H1 (cell line): ENCODE results near the gene KLHL24. TPM values are rescaled to one million over a fixed set of nuclear protein-coding genes. Genes with fewer than 3 reads are reported as not detected.
A peak's percentile ranks its signal among the peaks of the same experiment; 100 is the strongest.

Experiments used
- CTCF ChIA-PET: fragments of 300-600 bp; sonication (Branson Sonifier 250); formaldehyde crosslinking; loops from one replicate; lab custom pipeline; 2021; ENCODE audit not compliant: partially characterized antibody; lab: Charles Lee
- POLR2A ChIA-PET: fragments of 300-600 bp; sonication (Branson Sonifier 250); formaldehyde crosslinking; loops from one replicate; lab custom pipeline; 2021; ENCODE audit warnings: inconsistent platforms; ENCODE audit not compliant: partially characterized antibody; lab: Charles Lee
- DNase-seq, 2 experiments: peaks; one replicate each; pipeline versions ENCODE4 v3.0.0 to v3.0.0-alpha.2; 2010 to 2022; ENCODE audit warnings: low spot score in 2 of 2, low read depth in 1 of 2, mixed read lengths in 1 of 2
- FAIRE-seq: peaks from 2 replicates; lab custom pipeline; 2011; peaks lifted over from hg19 to GRCh38; lab: Jason Lieb, UNC
- H2AFZ ChIP-seq: 2 replicates; pipeline ENCODE4 v1.8.1; 2012; ENCODE audit warnings: low read length, inconsistent platforms
- H2AK5ac ChIP-seq: 2 replicates; pipeline ENCODE4 v1.6.1; 2013; ENCODE audit warnings: low read depth, low read length
- H2BK120ac ChIP-seq: replicated peaks from 2 replicates; pipeline ENCODE3; 2013; ENCODE audit warnings: low read depth, low read length, inconsistent platforms
- H2BK12ac ChIP-seq: 2 replicates; pipeline ENCODE4 v1.6.1; 2013; ENCODE audit warnings: low read depth, low read length
- H2BK15ac ChIP-seq: 2 replicates; pipeline ENCODE4 v1.6.1; 2013; ENCODE audit warnings: low read length
- H2BK20ac ChIP-seq: 2 replicates; pipeline ENCODE4 v1.6.1; 2013; ENCODE audit warnings: low read length
- H2BK5ac ChIP-seq: 2 replicates; pipeline ENCODE4 v1.6.1; 2013; ENCODE audit warnings: low read depth, low read length
- H3K14ac ChIP-seq: 2 replicates; pipeline ENCODE4 v1.6.1; 2013; ENCODE audit warnings: inconsistent platforms; ENCODE audit not compliant: insufficient read length
- H3K18ac ChIP-seq: 2 replicates; pipeline ENCODE4 v1.6.1; 2013; ENCODE audit warnings: low read length; ENCODE audit errors: extremely low read depth
- H3K23ac ChIP-seq: 2 replicates; pipeline ENCODE4 v1.6.1; 2013; ENCODE audit warnings: inconsistent platforms; ENCODE audit not compliant: insufficient read length
- H3K23me2 ChIP-seq: 2 replicates; pipeline ENCODE4 v1.6.1; 2013; ENCODE audit warnings: low read depth, low read length
- H3K27ac ChIP-seq: 2 replicates; pipeline ENCODE4 v1.6.1; 2011; ENCODE audit warnings: low read depth, low read length, inconsistent platforms
- H3K27me3 ChIP-seq, 4 experiments: replicated peaks in 1 of 4; 1 replicate in 1 of 4; 2 replicates in 3 of 4; pipeline versions ENCODE4 v1.6.1 to v1.8.1; 2011 to 2013; ENCODE audit warnings: low read length in 3 of 4, mild to moderate bottlenecking in 3 of 4, inconsistent platforms in 2 of 4, mixed read lengths in 2 of 4, moderate library complexity in 1 of 4; ENCODE audit not compliant: control insufficient read depth in 3 of 4, insufficient read depth in 3 of 4; ENCODE audit errors: extremely low read depth in 1 of 4
- H3K36me3 ChIP-seq, 4 experiments: 2 replicates each; pipeline versions ENCODE4 v1.6.1 to v1.8.1; 2011 to 2013; ENCODE audit warnings: mild to moderate bottlenecking in 4 of 4, low read length in 3 of 4, moderate library complexity in 2 of 4, control low read depth in 1 of 4, inconsistent platforms in 1 of 4; ENCODE audit not compliant: insufficient read depth in 4 of 4, control insufficient read depth in 2 of 4
- H3K4ac ChIP-seq: replicated peaks from 2 replicates; pipeline ENCODE3; 2013; ENCODE audit warnings: low read length, low read depth, mixed read lengths, inconsistent platforms; ENCODE audit not compliant: insufficient read length
- H3K4me1 ChIP-seq, 4 experiments: replicated peaks in 1 of 4; 1 replicate in 1 of 4; 2 replicates in 3 of 4; pipeline versions ENCODE4 v1.6.1 to v1.8.1; 2011 to 2013; ENCODE audit warnings: low read length in 3 of 4, inconsistent platforms in 2 of 4, mixed read lengths in 1 of 4; ENCODE audit not compliant: insufficient read depth in 4 of 4, control insufficient read depth in 3 of 4
- H3K4me2 ChIP-seq, 2 experiments: 2 replicates each; pipeline versions ENCODE4 v1.6.1 to v1.8.1; 2011 to 2013; ENCODE audit warnings: low read depth in 2 of 2, low read length in 2 of 2, control low read depth in 1 of 2, inconsistent platforms in 1 of 2, mild to moderate bottlenecking in 1 of 2; ENCODE audit not compliant: insufficient read depth in 1 of 2
- H3K4me3 ChIP-seq, 4 experiments: fragments of 200-600, 300-600 bp in 1 of 4; sonication (generic), shearing (Covaris generic), sonication (Bioruptor Twin) in 1 of 4; 2 replicates each; pipeline versions ENCODE4 v1.5.1 to v1.8.1; 2011 to 2016; ENCODE audit warnings: low read length in 4 of 4, low read depth in 3 of 4, control low read depth in 2 of 4, inconsistent platforms in 2 of 4, mild to moderate bottlenecking in 2 of 4, mixed read lengths in 1 of 4, moderate library complexity in 1 of 4; ENCODE audit not compliant: insufficient read depth in 2 of 4; ENCODE audit errors: extremely low read depth in 1 of 4
- H3K56ac ChIP-seq: replicated peaks from 2 replicates; pipeline ENCODE3; 2013; ENCODE audit warnings: low read depth, mild to moderate bottlenecking, mixed read lengths, low read length, inconsistent platforms; ENCODE audit not compliant: insufficient read length
- H3K79me1 ChIP-seq: 2 replicates; pipeline ENCODE4 v1.6.1; 2013; ENCODE audit warnings: low read depth, low read length, control low read depth
- H3K79me2 ChIP-seq, 2 experiments: 2 replicates each; pipeline versions ENCODE4 v1.6.1 to v1.8.1; 2012 to 2013; ENCODE audit warnings: low read length in 2 of 2, mild to moderate bottlenecking in 2 of 2, inconsistent platforms in 1 of 2; ENCODE audit not compliant: insufficient read depth in 2 of 2, control insufficient read depth in 1 of 2
- H3K9ac ChIP-seq, 4 experiments: replicated peaks in 1 of 4; 1 replicate in 1 of 4; 2 replicates in 3 of 4; pipeline versions ENCODE4 v1.6.1 to v1.8.1; 2011 to 2013; ENCODE audit warnings: low read depth in 3 of 4, low read length in 3 of 4, control low read depth in 2 of 4, mild to moderate bottlenecking in 2 of 4, moderate library complexity in 2 of 4, inconsistent platforms in 1 of 4; ENCODE audit errors: extremely low read depth in 1 of 4
- H3K9me3 ChIP-seq, 2 experiments: 2 replicates each; pipeline versions ENCODE4 v1.6.1 to v1.8.1; 2012 to 2013; ENCODE audit warnings: mild to moderate bottlenecking in 2 of 2, moderate library complexity in 2 of 2, control low read depth in 1 of 2, inconsistent platforms in 1 of 2, low read depth in 1 of 2, low read length in 1 of 2, mixed read lengths in 1 of 2; ENCODE audit not compliant: insufficient read depth in 2 of 2
- H4K20me1 ChIP-seq, 2 experiments: replicated peaks in 1 of 2; 2 replicates each; pipeline versions ENCODE3 to v1.8.1; 2011 to 2013; ENCODE audit warnings: inconsistent platforms in 2 of 2, low read length in 2 of 2, mild to moderate bottlenecking in 1 of 2; ENCODE audit not compliant: insufficient read depth in 2 of 2, control insufficient read depth in 1 of 2
- H4K5ac ChIP-seq: 2 replicates; pipeline ENCODE4 v1.6.1; 2013; ENCODE audit warnings: low read length, low read depth, mixed read lengths, inconsistent platforms; ENCODE audit not compliant: insufficient read length
- H4K8ac ChIP-seq: 2 replicates; pipeline ENCODE4 v1.8.0; 2013; ENCODE audit warnings: mild to moderate bottlenecking, moderate library complexity, low read length, inconsistent platforms; ENCODE audit not compliant: insufficient read depth; ENCODE audit errors: extremely low read depth
- H4K91ac ChIP-seq: replicated peaks from 2 replicates; pipeline ENCODE3; 2013; ENCODE audit warnings: low read length, mixed read lengths, inconsistent platforms; ENCODE audit not compliant: insufficient read length
- ASH2L ChIP-seq: fragments of 200-600, 300-600 bp; sonication (generic); IDR thresholded peaks from one replicate; pipeline ENCODE4 v1.7.1; 2017; ENCODE audit warnings: low read length
- CBX5 ChIP-seq: fragments of 300-800, 300-1000 bp; sonication (generic); IDR thresholded peaks from 2 replicates; pipeline ENCODE4 v1.7.1; 2016; ENCODE audit warnings: antibody characterized with exemption, low read length, low read depth
- EGR1 ChIP-seq: IDR thresholded peaks from 2 replicates; pipeline ENCODE4 v1.6.1; 2011; ENCODE audit warnings: low read depth, low read length, borderline replicate concordance
- EP300 ChIP-seq, 2 experiments: IDR thresholded peaks; 1 replicate in 1 of 2; 2 replicates in 1 of 2; pipeline ENCODE4 v1.6.1; 2011 to 2012; ENCODE audit warnings: low read depth in 2 of 2, low read length in 2 of 2, mild to moderate bottlenecking in 2 of 2, borderline replicate concordance in 1 of 2, inconsistent platforms in 1 of 2, moderate library complexity in 1 of 2
- EZH2 ChIP-seq: fragments of 200-600 bp; sonication (generic); IDR thresholded peaks from 2 replicates; pipeline ENCODE4 v1.7.1; 2012; ENCODE audit warnings: low read depth, mild to moderate bottlenecking, moderate library complexity, low read length, inconsistent platforms; ENCODE audit not compliant: severe bottlenecking
- HDAC2 ChIP-seq, 2 experiments: fragments of 300-600 bp in 1 of 2; sonication (generic) in 1 of 2; IDR thresholded peaks; 2 replicates each; pipeline ENCODE4 v1.6.1; 2011 to 2012; ENCODE audit warnings: low read depth in 2 of 2, low read length in 2 of 2, mild to moderate bottlenecking in 2 of 2, moderate library complexity in 2 of 2, borderline replicate concordance in 1 of 2, inconsistent platforms in 1 of 2
- YY1 ChIP-seq: IDR thresholded peaks from 2 replicates; pipeline ENCODE4 v1.6.1; 2011; ENCODE audit warnings: low read depth, mild to moderate bottlenecking, low read length
- WGBS, 2 experiments: shearing (Covaris generic) in 1 of 2; methylation state at CpG; one replicate each; pipeline versions ENCODE4 v1.1.6 to v1.1.7; 2013 to 2015; ENCODE audit warnings: low lambda C conversion rate in 2 of 2, mixed read lengths in 2 of 2, inconsistent platforms in 1 of 2, low coverage in 1 of 2, missing lambda C conversion rate in 1 of 2; ENCODE audit not compliant: insufficient replicate concordance in 2 of 2, insufficient coverage in 1 of 2, insufficient read length in 1 of 2; ENCODE audit errors: extremely low coverage in 1 of 2, missing lambda C conversion rate in 1 of 2; 5-methylcytosine and 5-hydroxymethylcytosine counted together
- polyA plus RNA-seq, 7 experiments: library from polyadenylated mRNA; depleted of rRNA in 3 of 7; stranded (reverse) in 5 of 7; unstranded in 2 of 7; fragments of >200 nt in 5 of 7; fragments of 200-250 nt in 2 of 7; gene quantifications; 1 replicate in 5 of 7; 2 replicates in 1 of 7; 4 replicates in 1 of 7; pipeline versions ENCODE4 v1.2.1 to v1.2.3, GENCODE V29; 2011 to 2013; ENCODE audit warnings: missing spikeins in 2 of 7, mixed read lengths in 2 of 7
- total RNA-seq: library from RNA; stranded (reverse); fragmentation: NEBNext Ultra II Directional; extraction: Animal tissue kit (Norgen Biotek cat#: 25700); gene quantifications from 2 replicates; pipeline ENCODE4 v1.2.1, GENCODE V29; 2021

KLHL24 gene
- total and polyA plus RNA-seq, 2 of the 8 experiments (the other 6 are each of a cell fraction or from before 2014, with no cell fraction given), result 12.5 to 36.2 TPM

DNA sequence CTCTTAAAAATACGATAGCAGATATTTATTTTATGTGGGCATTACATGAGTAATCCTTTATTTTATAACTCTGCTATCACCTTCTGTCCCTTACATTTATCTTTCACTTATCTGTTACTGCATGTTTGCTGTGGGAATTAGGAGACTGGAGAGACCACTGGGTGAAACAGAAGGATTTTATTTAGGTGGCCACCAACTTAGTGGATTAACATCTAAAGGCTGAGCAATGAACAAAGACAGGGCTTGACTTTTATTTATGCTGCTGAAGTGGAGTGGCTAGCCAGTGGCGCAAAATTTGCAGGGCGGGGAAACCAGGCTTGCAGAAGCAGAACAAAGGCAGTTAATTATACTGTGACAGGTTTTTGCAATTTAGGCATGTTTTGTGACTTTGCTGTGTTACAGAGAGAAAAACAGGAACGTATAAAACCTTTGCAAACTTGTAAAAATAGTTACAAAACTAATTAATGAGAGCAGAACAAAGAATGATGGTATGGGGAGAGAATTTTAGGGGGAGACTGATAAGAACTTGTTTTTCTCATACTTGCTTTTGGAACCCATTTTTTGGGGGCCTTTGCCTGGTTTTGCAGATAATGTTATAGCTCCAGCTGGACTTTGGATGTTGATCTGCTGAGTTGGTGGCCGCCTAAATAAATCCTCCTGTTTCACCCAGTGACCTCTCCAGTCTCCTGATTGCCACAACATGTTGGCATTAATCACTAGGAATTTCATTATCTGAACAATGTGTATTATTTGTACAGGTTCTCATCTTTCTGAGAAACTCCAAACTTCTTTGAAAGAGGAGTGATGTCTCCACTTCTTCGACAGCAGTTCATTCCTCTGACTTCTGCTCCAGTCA, 18.0 kb downstream of the KLHL24 start:
- H3K36me3 ChIP-seq, result peaks cover 4 to 44% (median 23%) of the 10 kb centered on the region in 4 experiments
- H3K18ac ChIP-seq, result no peak overlapping the region
- H3K23ac ChIP-seq, result no peak overlapping the region
- no peaks in the 10 kb centered on the region for H3K23me2 ChIP-seq
- no peak overlapping the region for H4K5ac ChIP-seq
- no peak overlapping the region for H2BK20ac ChIP-seq
- no peaks in the 10 kb centered on the region for H3K27me3 ChIP-seq
- no peak overlapping the region for H2AFZ ChIP-seq
- TF ChIP-seq YY1, result 0 out of 2 replicates have a peak, but pooled peaks have one; percentile 16
- 0 out of 2 replicates have a peak, but pooled peaks have one; percentile 10 for TF ChIP-seq EGR1
- no peak for TF ChIP-seq EZH2
- TF ChIP-seq EP300 (IDR thresholded peaks at IDR 0.05; ENCODE audit: borderline replicate concordance in 1 of 2, low read depth in 2 of 2, low read length in 2 of 2), result peak in 1 of 2 experiments; percentile 47; a peak in 1 of 3 replicates
- TF ChIP-seq CBX5, result 0 out of 2 replicates have a peak, but pooled peaks have one; percentile 53
- 0 out of 4 replicates have a peak, but pooled peaks of 1 of the 2 experiments have one; percentile 10 for TF ChIP-seq HDAC2 (IDR thresholded peaks at IDR 0.05; ENCODE audit: borderline replicate concordance in 1 of 2, low read depth in 2 of 2, low read length in 2 of 2)
- no peak for TF ChIP-seq ASH2L
- no peak overlapping the region for H2BK15ac ChIP-seq
- H2BK12ac ChIP-seq, result no peak overlapping the region
- H3K14ac ChIP-seq, result no peak overlapping the region
- H3K79me1 ChIP-seq, result no peaks in the 10 kb centered on the region
- H4K8ac ChIP-seq, result no peak overlapping the region
- no peak overlapping the region for H3K4me2 ChIP-seq
- H2AK5ac ChIP-seq, result no peak overlapping the region
- no peak overlapping the region for H3K27ac ChIP-seq
- H3K9me3 ChIP-seq, result peaks cover 29 to 34% of the 10 kb centered on the region in 2 experiments
- H4K20me1 ChIP-seq, result no peaks in the 10 kb centered on the region
- no peak overlapping the region for H3K9ac ChIP-seq
- CTCF ChIA-PET, result interaction anchor here (1.8 kb wide), 1 partner anchor 174 kb away, joined by 6 read pairs; no protein-coding TSS in a partner anchor
- H3K4me3 ChIP-seq, result no peak overlapping the region
- H3K4ac ChIP-seq, result no peak overlapping the region
- no peak for FAIRE-seq
- 75% methylated on average over 6 of the region's 6 CpGs; no CpG with 5 or more reads in 1 of the 2 experiments for WGBS, 2 experiments
- H4K91ac ChIP-seq, result no peak overlapping the region
- POLR2A ChIA-PET, result no interaction called here
- peaks cover 0 to 9% of the 10 kb centered on the region in 2 experiments; a peak in 1 of 4 replicates for H3K79me2 ChIP-seq
- no peak overlapping the region for H2BK5ac ChIP-seq
- H3K4me1 ChIP-seq, result no peaks in the 10 kb centered on the region
- no peak overlapping the region for H2BK120ac ChIP-seq
- H3K56ac ChIP-seq, result no peak overlapping the region
- DNase-seq, result peak in 1 of 2 experiments; percentile 53
